WI38 (cell line): ENCODE data around the gene ZC3H12C.

Experiments
- H3K4me3 ChIP-seq: 2 replicates; pipeline ENCODE4 v1.5.1; 2011; ENCODE audit warnings: low read depth, mild to moderate bottlenecking, control low read depth, low read length
- TF ChIP-seq, protein P1 (sequence below): IDR thresholded peaks from 2 replicates; pipeline ENCODE4 v1.5.1; 2012; ENCODE audit warnings: low read depth, mild to moderate bottlenecking, control low read depth, low read length

Gene ZC3H12C

DNA sequence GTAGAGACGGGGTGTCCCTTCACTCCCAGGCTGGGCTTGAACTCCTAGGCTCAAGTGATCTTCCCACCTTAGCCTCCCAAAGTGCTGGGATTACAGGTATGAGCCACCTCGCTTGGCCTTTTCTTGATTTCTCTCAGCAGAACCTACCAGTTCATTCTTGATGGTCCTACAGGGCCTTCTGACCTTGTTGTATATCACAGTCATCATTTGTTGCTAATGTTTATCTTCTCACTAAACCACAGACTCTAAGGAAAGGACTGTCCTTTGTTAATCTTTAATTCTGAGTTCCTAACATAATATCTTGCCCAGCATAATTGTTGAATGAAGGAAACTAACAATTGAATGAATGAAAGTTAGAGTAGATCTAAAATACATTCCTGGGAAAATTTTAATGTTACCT, 22.0 kb upstream of the ZC3H12C start:
- TF ChIP-seq, protein P1, sequence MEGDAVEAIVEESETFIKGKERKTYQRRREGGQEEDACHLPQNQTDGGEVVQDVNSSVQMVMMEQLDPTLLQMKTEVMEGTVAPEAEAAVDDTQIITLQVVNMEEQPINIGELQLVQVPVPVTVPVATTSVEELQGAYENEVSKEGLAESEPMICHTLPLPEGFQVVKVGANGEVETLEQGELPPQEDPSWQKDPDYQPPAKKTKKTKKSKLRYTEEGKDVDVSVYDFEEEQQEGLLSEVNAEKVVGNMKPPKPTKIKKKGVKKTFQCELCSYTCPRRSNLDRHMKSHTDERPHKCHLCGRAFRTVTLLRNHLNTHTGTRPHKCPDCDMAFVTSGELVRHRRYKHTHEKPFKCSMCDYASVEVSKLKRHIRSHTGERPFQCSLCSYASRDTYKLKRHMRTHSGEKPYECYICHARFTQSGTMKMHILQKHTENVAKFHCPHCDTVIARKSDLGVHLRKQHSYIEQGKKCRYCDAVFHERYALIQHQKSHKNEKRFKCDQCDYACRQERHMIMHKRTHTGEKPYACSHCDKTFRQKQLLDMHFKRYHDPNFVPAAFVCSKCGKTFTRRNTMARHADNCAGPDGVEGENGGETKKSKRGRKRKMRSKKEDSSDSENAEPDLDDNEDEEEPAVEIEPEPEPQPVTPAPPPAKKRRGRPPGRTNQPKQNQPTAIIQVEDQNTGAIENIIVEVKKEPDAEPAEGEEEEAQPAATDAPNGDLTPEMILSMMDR = no peak
- H3K4me3 ChIP-seq = no peak overlapping the region

DNA sequence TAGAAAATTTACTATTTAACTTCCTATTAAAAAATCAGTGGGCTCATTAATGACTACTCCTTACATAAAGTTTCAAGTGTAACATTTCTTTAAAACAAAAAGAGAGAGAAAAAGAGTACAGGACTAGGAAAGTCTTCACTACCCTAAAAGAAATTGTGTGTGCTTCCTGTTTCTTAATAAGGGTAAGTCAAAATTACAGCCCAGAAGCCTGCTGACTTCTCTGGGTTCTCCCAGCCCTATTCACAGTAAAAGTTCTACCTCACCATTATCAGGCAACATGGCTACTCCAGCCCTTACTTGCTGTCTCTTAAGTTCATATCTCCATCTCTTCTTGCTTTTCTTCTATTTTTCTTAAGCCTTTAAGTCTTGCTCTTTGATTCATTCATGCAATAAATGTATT, 20.3 kb upstream of the ZC3H12C start:
- TF ChIP-seq, protein P1 = no peak
- no peak overlapping the region for H3K4me3 ChIP-seq

DNA sequence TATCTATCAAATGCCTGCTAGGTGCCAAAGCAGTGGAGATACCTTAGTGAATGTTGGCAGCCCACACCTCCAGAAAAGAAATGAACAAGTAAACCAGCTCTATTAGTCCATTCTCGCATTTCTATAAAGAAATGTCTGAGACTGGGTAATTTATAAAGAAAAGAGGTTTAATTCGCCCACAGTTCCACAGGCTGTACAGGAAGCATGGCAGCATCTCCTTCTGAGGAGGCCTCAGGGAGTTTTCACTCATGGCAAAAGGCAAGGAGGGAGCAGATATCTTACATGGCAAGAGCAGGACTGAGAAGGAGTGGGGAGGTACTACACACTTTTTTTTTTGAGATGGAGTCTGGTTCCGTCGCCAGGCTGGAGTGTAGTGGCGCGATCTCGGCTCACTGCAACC, 18.7 kb upstream of the ZC3H12C start:
- TF ChIP-seq, protein P1 = no peak
- no peak overlapping the region for H3K4me3 ChIP-seq

DNA sequence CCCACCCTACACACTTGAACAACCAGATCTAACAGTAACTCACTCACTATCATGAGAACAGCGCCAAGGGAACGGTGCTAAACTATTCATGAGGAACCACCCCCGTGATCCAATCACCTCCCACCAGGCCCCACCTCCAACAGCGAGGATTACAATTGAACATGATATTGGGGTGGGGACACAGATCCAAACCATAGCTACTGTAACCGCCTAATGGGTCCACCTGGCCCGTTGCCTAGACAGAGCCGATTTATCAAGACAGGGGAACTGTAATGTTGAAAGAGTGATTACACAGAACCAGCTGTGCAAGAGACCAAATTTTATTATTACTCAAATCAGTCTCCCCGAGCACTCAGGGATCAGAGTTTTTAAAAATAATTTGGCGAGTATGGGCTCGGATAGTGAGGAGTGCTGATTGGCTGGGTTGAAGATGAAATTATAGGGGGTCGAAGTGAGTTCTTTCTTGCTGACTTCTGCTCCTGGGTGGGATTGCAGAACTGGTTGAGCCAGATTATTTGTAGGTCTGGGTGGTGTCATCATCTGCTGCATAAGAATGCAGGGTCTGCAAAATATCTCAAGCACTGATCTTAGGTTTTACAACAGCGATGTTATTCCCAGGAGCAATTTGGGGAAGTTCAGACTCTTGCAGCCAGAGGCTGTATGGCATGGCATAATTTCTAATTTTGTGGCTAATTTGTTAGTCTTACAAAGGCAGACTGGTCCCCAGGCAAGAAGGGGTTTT, 17.9 kb upstream of the ZC3H12C start:
- TF ChIP-seq, protein P1 = no peak
- H3K4me3 ChIP-seq = no peak overlapping the region

GRCh38 chr11:110075847-110076208, 17.4 kb upstream of the ZC3H12C start:
- H3K4me3 ChIP-seq = no peak overlapping the region
- TF ChIP-seq, protein P1 = no peak

DNA sequence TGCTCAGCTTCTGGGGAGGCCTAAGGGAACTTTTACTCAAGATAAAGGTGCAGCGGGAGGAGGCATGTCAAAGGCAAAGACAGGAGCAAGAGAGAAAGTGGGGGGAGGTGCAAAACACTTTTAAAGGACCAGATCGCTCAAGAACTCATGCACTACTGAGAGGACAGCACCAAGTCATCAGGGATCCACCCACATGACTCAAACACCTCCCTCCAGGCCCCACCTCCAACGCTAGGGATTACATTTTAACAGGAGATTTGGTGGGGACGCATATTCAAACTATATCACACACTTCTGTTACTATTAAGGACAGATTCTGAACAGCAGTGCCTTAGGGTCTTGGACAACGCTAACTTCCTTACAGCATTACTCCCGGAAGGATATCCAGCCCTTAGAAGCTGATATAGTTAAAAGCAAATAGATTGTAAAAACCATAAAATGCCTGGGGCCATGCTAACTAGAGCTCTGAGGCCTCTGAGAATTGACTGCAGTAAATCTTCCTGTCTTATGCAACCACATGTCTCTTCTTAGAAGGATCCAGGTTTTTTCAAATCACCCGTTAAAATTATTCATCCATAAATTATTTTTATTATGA, 16.7 kb upstream of the ZC3H12C start:
- no peak overlapping the region for H3K4me3 ChIP-seq
- TF ChIP-seq, protein P1 = no peak

DNA sequence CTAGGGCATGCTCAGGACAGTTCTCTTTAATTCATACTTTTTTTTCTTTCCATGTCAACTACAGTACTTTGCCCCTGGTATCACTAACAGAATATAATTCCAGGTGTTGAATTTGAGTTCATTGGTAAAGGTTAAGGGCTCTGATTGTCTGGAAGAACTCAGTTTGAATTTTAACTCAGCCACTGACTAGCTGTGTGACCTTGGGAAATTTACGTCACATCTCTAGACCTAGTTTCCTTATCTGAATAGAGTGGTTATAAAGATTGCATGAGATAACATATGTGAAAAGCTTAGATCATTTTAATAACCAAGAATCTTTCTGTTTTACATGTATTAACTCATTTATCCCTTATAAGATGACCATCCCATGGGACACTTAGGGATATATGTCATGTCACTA, 15.8 kb upstream of the ZC3H12C start:
- TF ChIP-seq, protein P1 = no peak
- no peak overlapping the region for H3K4me3 ChIP-seq
